Upper lobe of left lung (tissue), 6 donors: ENCODE data around the gene HMGB1. TPM values are rescaled to one million over a fixed set of nuclear protein-coding genes. Genes with fewer than 3 reads are reported as not detected.
A peak's percentile ranks its signal among the peaks of the same experiment; 100 is the strongest.

Experiments
- ATAC-seq, 2 donors: fragments of 200-7000 bp; cut with Tn5 transposase; one replicate each; pipeline ENCODE4 v1.9.1; 2022; ENCODE audit warnings: mild to moderate bottlenecking in 2 of 2, moderate library complexity in 2 of 2; ENCODE audit not compliant: low FRiP score in 2 of 2
- DNase-seq, 2 donors: peaks; one replicate each; pipeline ENCODE4 v3.0.0-alpha.2; 2019 to 2020
- H3K27ac ChIP-seq, 4 donors: fragments of 200-600 bp; sonication (generic); one replicate each; pipeline ENCODE4 v1.5.1; 2016 to 2019
- H3K27me3 ChIP-seq, 4 donors: fragments of 200-600 bp; sonication (generic); one replicate each; pipeline ENCODE4 v1.5.1; 2017 to 2019
- H3K36me3 ChIP-seq, 4 donors: fragments of 200-600 bp; sonication (generic); one replicate each; pipeline ENCODE4 v1.5.1; 2016 to 2019
- H3K4me1 ChIP-seq, 4 donors: fragments of 200-600 bp; sonication (generic); one replicate each; pipeline ENCODE4 v1.5.1; 2018 to 2019
- H3K4me3 ChIP-seq, 4 donors: fragments of 200-600 bp; sonication (generic); one replicate each; pipeline ENCODE4 v1.5.1; 2017 to 2019; ENCODE audit warnings: mild to moderate bottlenecking in 2 of 4, moderate library complexity in 1 of 4
- H3K9me3 ChIP-seq, 4 donors: fragments of 200-600 bp; sonication (generic); one replicate each; pipeline ENCODE4 v1.5.1; 2018 to 2019
- CTCF ChIP-seq, 6 experiments: fragments of 450-650 bp in 4 of 6; fragments of 200-600 bp in 2 of 6; sonication (generic) in 2 of 6; IDR thresholded peaks; one replicate each; pipeline ENCODE4 v1.5.1; 2016 to 2019; ENCODE audit warnings: antibody characterized with exemption in 6 of 6
- EP300 ChIP-seq, 4 donors: sonication (generic); formaldehyde crosslinking; IDR thresholded peaks; one replicate each; pipeline ENCODE4 v1.5.1; 2017; ENCODE audit warnings: antibody characterized with exemption in 4 of 4, control low read depth in 2 of 4
- POLR2A ChIP-seq, 4 donors: fragments of 450-650 bp; IDR thresholded peaks; one replicate each; pipeline ENCODE4 v1.5.1; 2016 to 2017; ENCODE audit warnings: antibody characterized with exemption in 4 of 4, mild to moderate bottlenecking in 2 of 4
- POLR2AphosphoS5 ChIP-seq, 2 donors: sonication (generic); formaldehyde crosslinking; IDR thresholded peaks; one replicate each; pipeline ENCODE4 v1.5.1; 2017; ENCODE audit warnings: antibody characterized with exemption in 2 of 2
- WGBS, 2 donors: methylation state at CpG; one replicate each; pipeline ENCODE4 v1.1.5; 2017 to 2018; 5-methylcytosine and 5-hydroxymethylcytosine counted together
- total RNA-seq, 6 donors: library from RNA; depleted of rRNA in 4 of 6; stranded (reverse); fragments of >200 nt in 4 of 6; gene quantifications; one replicate each; pipeline versions ENCODE4 v1.1.0 to v1.2.1, GENCODE V29; 2016 to 2021
- donor health status: DM: no; HTN: no; CAD: no; lungs with moderate emphysema.
- donor health status: DM: no; HTN: yes; CAD: no; lungs with severe emphysema.

Gene HMGB1
- 100 to 1,000 TPM; 124 to 300 (median 195) TPM for total RNA-seq

- peaks cover 18 to 29% (median 25%) of the 10 kb centered on the region in 4 donors for H3K4me1 ChIP-seq
- WGBS, 2 donors = 0% methylated on average over 8 to 23 of the region's 57 CpGs
- ATAC-seq (peak; percentile 96 to 99), DNase-seq (peak; percentile 95 to 99)
- no peaks in the 10 kb centered on the region for H3K27me3 ChIP-seq
- peak; percentile 94 to 98 for TF ChIP-seq POLR2AphosphoS5 (IDR thresholded peaks at IDR 0.05)
- peak in 1 of 4 donors; percentile 18 for TF ChIP-seq EP300 (IDR thresholded peaks at IDR 0.05)
- TF ChIP-seq CTCF (IDR thresholded peaks at IDR 0.05) = peak in 1 of 6 experiments; percentile 29
- peak; percentile 46 to 100 (median 98) for TF ChIP-seq POLR2A (IDR thresholded peaks at IDR 0.05)
- no peaks in the 10 kb centered on the region for H3K9me3 ChIP-seq
- H3K4me3 ChIP-seq = peak within 1 kb of the TSS; percentile 78 to 88 (median 82)
- peaks cover 0 to 18% (median 6%) of the 10 kb centered on the region in 4 donors for H3K36me3 ChIP-seq
- H3K27ac ChIP-seq = peak within 1 kb of the TSS; percentile 98 to 100 (median 100)
Measured at GRCh38 chr13:30465593-30466357, at the start of gene HMGB1. HMGB1 (minus strand) TSS chr13:30465936; CDS start chr13:30463680, 2,256 bp downstream.

- WGBS, 2 donors = 85 to 87% methylated on average over 4 of the region's 4 CpGs
- DNase-seq (no peak), ATAC-seq (no peak)
- Histone ChIP-seq H3K36me3 (no peaks in the 10 kb centered on the region), H3K27ac (no peak overlapping the region), H3K4me3 (no peak overlapping the region), H3K9me3 (no peaks in the 10 kb centered on the region), H3K27me3 (no peaks in the 10 kb centered on the region), H3K4me1 (no peaks in the 10 kb centered on the region)
- TF ChIP-seq EP300 (IDR thresholded peaks at IDR 0.05) (no peak), CTCF (IDR thresholded peaks at IDR 0.05) (no peak), POLR2A (IDR thresholded peaks at IDR 0.05) (no peak), POLR2AphosphoS5 (IDR thresholded peaks at IDR 0.05) (no peak)
Measured at GRCh38 chr13:30510811-30511371, 45.2 kb upstream of the HMGB1 start.

GRCh38 chr13:30510091-30510490, 44.4 kb upstream of the HMGB1 start:
- 78 to 93% methylated on average over 4 of the region's 4 CpGs for WGBS, 2 donors
- ATAC-seq = no peak
- Histone ChIP-seq H3K4me3 (no peak overlapping the region), H3K27ac (no peak overlapping the region), H3K9me3 (no peaks in the 10 kb centered on the region), H3K27me3 (no peaks in the 10 kb centered on the region), H3K4me1 (no peaks in the 10 kb centered on the region), H3K36me3 (no peaks in the 10 kb centered on the region)
- TF ChIP-seq EP300 (IDR thresholded peaks at IDR 0.05) = no peak
- TF ChIP-seq POLR2A (IDR thresholded peaks at IDR 0.05) = no peak
- no peak for TF ChIP-seq POLR2AphosphoS5 (IDR thresholded peaks at IDR 0.05)
- no peak for TF ChIP-seq CTCF (IDR thresholded peaks at IDR 0.05)
- no peak for DNase-seq

GRCh38 chr13:30509254-30510050, 43.7 kb upstream of the HMGB1 start:
- Histone ChIP-seq H3K4me3 (no peak overlapping the region), H3K27ac (no peak overlapping the region), H3K36me3 (no peaks in the 10 kb centered on the region), H3K9me3 (no peaks in the 10 kb centered on the region), H3K4me1 (no peaks in the 10 kb centered on the region), H3K27me3 (no peaks in the 10 kb centered on the region)
- TF ChIP-seq CTCF (IDR thresholded peaks at IDR 0.05) (no peak), POLR2A (IDR thresholded peaks at IDR 0.05) (no peak), POLR2AphosphoS5 (IDR thresholded peaks at IDR 0.05) (no peak)
- ATAC-seq (no peak), DNase-seq (no peak)
- WGBS, 2 donors = 85 to 91% methylated on average over 9 of the region's 9 CpGs
